HL-60 (cell line): ENCODE measurements around the gene CPLX3.

Source experiments
- CTCF ChIP-seq: IDR thresholded peaks from one replicate; pipeline ENCODE4 v1.5.1; 2011; ENCODE audit warnings: low read length, control low read depth, inconsistent platforms; ENCODE audit not compliant: insufficient read depth
- GABPA ChIP-seq: IDR thresholded peaks from 2 replicates; pipeline ENCODE4 v1.6.1; 2012; ENCODE audit warnings: low read depth
- REST ChIP-seq: IDR thresholded peaks from 2 replicates; pipeline ENCODE4 v1.6.1; 2012; ENCODE audit warnings: low read depth; ENCODE audit not compliant: insufficient replicate concordance

- TF ChIP-seq GABPA (no peak), CTCF (no peak), REST (no peak)
Measured at GRCh38 chr15:74815121-74815934, 11.1 kb upstream of the CPLX3 start.
